Psoas muscle (tissue), 8 donors: ENCODE measurements around the gene ITPR1. TPM values are rescaled to one million over a fixed set of nuclear protein-coding genes. Genes with fewer than 3 reads are reported as not detected.

Experiments used
- ATAC-seq, 4 donors: fragments of 200-7000 bp; cut with Tn5 transposase; one replicate each; pipeline ENCODE4 v1.9.1; 2020; ENCODE audit warnings: moderate library complexity in 3 of 4, mild to moderate bottlenecking in 2 of 4
- DNase-seq, 2 donors: peaks; one replicate each; pipeline ENCODE4 v3.0.0-alpha.2; 2020
- H3K27ac ChIP-seq: fragments of 200-600 bp; one replicate; pipeline ENCODE4 v1.8.0; 2022
- H3K27me3 ChIP-seq, 3 donors: fragments of 200-600 bp in 1 of 3; one replicate each; pipeline versions ENCODE4 v1.6.1 to v1.8.0; 2013 to 2022; ENCODE audit warnings: low read length in 2 of 3, mild to moderate bottlenecking in 2 of 3, moderate library complexity in 1 of 3; ENCODE audit not compliant: insufficient read depth in 3 of 3
- H3K36me3 ChIP-seq, 2 donors: fragments of 200-600 bp in 1 of 2; one replicate each; pipeline versions ENCODE4 v1.6.1 to v1.8.0; 2013 to 2022; ENCODE audit warnings: low read depth in 1 of 2, mild to moderate bottlenecking in 1 of 2, moderate library complexity in 1 of 2; ENCODE audit not compliant: insufficient read depth in 1 of 2
- H3K4me1 ChIP-seq: fragments of 200-600 bp; one replicate; pipeline ENCODE4 v1.8.0; 2022
- H3K4me3 ChIP-seq: fragments of 200-600 bp; one replicate; pipeline ENCODE4 v1.8.0; 2022; ENCODE audit warnings: mild to moderate bottlenecking
- H3K9me3 ChIP-seq: fragments of 200-600 bp; one replicate; pipeline ENCODE4 v1.8.0; 2022
- WGBS, 3 donors: extraction: QIAGEN DNeasy Blood & Tissue Kit; methylation state at CpG; one replicate each; pipeline versions ENCODE4 v1.1.6 to v1.1.7; 2013; 5-methylcytosine and 5-hydroxymethylcytosine counted together
- intact Hi-C, 2 donors: fragments of 100-400 bp; cut with DNase I; formaldehyde crosslinking; loops; one replicate each; pipeline versions ENCODE4 v1.11.0 to v1.14.2; 2022
- polyA plus RNA-seq, 3 donors: library from polyadenylated mRNA; stranded (reverse); fragments of 200-250 nt; gene quantifications; one replicate each; pipeline ENCODE4 v1.2.3, GENCODE V29; 2013
- total RNA-seq, 4 donors: library from RNA; stranded (reverse); fragmentation: NEBNext Ultra II Directional in 2 of 4; extraction: Animal tissue kit (Norgen Biotek cat#: 25700) in 2 of 4; gene quantifications; one replicate each; pipeline versions ENCODE4 v1.2.1 to v1.2.4, GENCODE V29; 2021 to 2023
- TF ChIP-seq, protein P1 (sequence below): fragments of 200-600 bp; IDR thresholded peaks from one replicate; pipeline ENCODE4 v1.8.0; 2022; ENCODE audit warnings: antibody characterized with exemption
- donor health status: healthy with polysubstance abuse.
- donor health status: DM: no; HTN: no; CAD: no; lungs with moderate emphysema.
- donor health status: Bipolar disorder and iron deficiency.
- donor health status: healthy.
- donor health status: DM: yes; HTN: yes; CAD: no.
- donor health status: DM: no; HTN: no; CAD: no.
- donor health status: DM: no; HTN: no; CAD: no.
- donor health status: DM: yes; HTN: yes; CAD: no.

The ITPR1 gene
- total and polyA plus RNA-seq, 7 donors: 4.4 to 9.2 (median 8.8) TPM

DNA sequence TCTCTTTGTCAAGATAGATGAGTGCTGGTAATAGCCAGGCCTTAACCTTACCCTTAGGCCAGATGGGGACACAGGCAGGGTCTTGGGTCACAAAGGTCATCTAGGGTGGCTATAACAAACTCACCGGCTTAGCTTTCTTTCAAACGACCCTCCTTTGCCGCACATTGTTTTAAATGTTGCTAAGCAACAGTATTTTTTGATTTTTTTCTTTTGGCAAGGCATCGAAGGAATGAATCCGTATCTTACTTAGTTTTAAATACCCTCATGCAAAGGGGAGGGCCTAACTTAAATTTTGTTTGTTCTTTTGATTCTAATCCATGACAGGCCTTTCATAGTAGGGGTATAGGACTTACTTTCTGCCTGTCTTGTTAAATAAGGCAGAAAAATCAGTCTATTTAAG lies 35.2 kb downstream of the ITPR1 start:
- 51 to 60% (median 55%) methylated on average over 5 of the region's 5 CpGs for WGBS, 3 donors
- no peaks in the 10 kb centered on the region for H3K27me3 ChIP-seq
- H3K27ac ChIP-seq: no peak overlapping the region
- no peak overlapping the region for H3K4me3 ChIP-seq
- DNase-seq: no peak
- intact Hi-C loops: no loop called here
- no peak for ATAC-seq
- H3K36me3 ChIP-seq: no peaks in the 10 kb centered on the region
- H3K4me1 ChIP-seq: peaks cover 8% of the 10 kb centered on the region
- TF ChIP-seq, protein P1, sequence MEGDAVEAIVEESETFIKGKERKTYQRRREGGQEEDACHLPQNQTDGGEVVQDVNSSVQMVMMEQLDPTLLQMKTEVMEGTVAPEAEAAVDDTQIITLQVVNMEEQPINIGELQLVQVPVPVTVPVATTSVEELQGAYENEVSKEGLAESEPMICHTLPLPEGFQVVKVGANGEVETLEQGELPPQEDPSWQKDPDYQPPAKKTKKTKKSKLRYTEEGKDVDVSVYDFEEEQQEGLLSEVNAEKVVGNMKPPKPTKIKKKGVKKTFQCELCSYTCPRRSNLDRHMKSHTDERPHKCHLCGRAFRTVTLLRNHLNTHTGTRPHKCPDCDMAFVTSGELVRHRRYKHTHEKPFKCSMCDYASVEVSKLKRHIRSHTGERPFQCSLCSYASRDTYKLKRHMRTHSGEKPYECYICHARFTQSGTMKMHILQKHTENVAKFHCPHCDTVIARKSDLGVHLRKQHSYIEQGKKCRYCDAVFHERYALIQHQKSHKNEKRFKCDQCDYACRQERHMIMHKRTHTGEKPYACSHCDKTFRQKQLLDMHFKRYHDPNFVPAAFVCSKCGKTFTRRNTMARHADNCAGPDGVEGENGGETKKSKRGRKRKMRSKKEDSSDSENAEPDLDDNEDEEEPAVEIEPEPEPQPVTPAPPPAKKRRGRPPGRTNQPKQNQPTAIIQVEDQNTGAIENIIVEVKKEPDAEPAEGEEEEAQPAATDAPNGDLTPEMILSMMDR: no peak
- no peaks in the 10 kb centered on the region for H3K9me3 ChIP-seq

DNA sequence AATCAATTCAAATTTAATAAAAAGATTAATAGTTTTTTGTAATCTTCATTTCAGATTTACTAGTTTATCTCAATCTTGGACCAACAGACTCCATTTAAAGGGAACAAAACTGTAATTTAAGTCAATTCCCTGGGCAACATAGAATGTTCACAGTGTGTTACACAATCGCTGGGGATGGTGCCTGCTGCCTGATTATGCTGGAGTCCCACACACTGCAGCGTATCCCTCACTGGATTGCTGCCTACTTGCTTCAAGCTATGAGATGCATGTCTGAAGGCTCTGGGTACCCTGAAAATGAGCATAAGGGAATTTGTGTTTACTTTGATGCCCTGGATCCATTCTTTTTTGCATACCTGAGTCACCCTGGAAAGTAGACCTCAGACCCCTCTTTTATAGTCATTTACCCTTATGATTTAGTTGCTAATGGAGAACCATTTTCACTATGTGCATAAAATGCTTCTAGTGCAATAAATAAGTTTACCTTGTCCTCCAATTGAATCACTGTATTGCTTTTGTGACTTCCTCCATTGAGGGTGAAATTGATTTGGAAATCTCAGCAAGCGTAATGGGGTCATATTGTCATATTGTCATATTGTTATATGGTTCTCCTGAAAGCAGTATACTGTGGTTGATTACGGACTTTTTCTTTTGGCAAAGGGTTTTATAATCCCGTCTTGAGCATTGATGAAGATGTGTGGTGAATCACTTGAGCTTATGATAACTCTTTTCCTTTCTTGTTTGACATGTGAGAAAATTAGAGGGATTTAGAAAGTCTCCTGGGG lies 35.9 kb downstream of the ITPR1 start:
- H3K36me3 ChIP-seq: no peaks in the 10 kb centered on the region
- H3K27me3 ChIP-seq: no peaks in the 10 kb centered on the region
- WGBS, 3 donors: 66 to 76% (median 72%) methylated on average over 5 of the region's 5 CpGs
- H3K27ac ChIP-seq: no peak overlapping the region
- H3K9me3 ChIP-seq: no peaks in the 10 kb centered on the region
- peaks cover 11% of the 10 kb centered on the region for H3K4me1 ChIP-seq
- H3K4me3 ChIP-seq: no peak overlapping the region
- TF ChIP-seq, protein P1: no peak
- intact Hi-C loops: no loop called here
- DNase-seq: no peak
- ATAC-seq: no peak

DNA sequence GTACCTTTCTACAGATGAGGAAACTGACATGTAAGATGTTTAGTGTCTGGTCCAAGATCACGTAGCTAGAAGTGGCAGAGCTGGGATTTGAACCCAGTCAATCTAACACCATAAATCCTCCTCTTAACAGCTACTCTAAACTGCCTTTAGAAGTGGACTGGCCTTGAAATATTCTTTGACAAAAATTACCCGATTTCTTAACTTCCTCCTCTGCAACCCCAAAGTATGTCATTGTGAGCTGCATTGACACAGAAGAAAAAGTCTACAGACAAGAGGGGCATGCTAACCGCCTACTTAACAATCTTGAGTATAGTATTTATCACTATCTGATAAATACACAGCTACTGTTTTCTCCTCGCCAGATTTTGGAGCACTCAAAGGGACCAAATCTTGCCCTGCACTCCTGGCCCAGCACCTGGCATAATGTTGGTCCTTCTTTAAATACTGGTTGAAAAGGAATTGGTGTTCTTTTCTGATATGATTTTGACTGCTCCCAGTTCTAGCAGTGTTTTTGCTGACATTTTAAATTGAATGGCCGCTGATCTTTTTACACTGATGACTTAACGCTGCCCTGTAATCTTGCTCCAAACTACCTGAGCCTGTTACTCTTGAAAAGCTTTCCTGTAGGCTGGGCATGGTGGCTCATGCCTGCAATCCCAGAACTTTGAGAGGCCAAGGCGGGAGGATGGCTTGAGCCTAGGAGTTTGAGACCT lies 36.9 kb downstream of the ITPR1 start:
- intact Hi-C loops: no loop called here
- Histone ChIP-seq H3K36me3 (no peaks in the 10 kb centered on the region), H3K4me1 (peaks cover 14% of the 10 kb centered on the region), H3K4me3 (no peak overlapping the region), H3K27ac (no peak overlapping the region), H3K27me3 (no peaks in the 10 kb centered on the region), H3K9me3 (no peaks in the 10 kb centered on the region)
- ATAC-seq (no peak), DNase-seq (no peak)
- 93 to 96% (median 95%) methylated on average over 7 of the region's 7 CpGs for WGBS, 3 donors
- TF ChIP-seq, protein P1: no peak

DNA sequence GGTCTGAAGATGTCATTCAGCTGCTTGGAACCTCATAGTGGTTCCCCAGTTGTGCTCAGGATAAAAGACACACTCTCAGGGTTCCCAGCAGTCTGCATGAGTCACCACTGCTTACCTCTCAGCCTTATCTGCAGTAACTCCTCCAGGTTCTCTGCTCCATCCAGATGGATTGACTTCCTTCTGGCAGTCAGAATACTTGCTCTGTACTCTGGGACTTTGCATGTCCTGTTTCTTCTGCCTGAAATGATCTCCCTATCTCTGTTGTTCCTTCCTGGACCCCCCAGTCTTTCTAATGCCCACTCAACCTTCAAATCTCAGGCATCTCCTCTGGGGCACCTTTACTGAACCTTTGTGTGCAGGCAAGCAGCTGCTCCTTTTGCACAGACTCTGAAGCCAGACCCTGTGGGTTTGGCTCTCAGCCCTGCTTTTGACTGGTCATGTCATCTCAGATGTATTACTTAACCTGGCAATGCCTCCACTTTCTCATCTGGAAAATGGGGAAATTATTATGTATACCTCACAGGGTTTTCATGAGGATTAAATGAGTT lies 38.4 kb downstream of the ITPR1 start:
- Histone ChIP-seq H3K36me3 (no peaks in the 10 kb centered on the region), H3K4me3 (no peak overlapping the region), H3K27ac (no peak overlapping the region), H3K4me1 (peaks cover 14% of the 10 kb centered on the region), H3K27me3 (no peaks in the 10 kb centered on the region), H3K9me3 (no peaks in the 10 kb centered on the region)
- DNase-seq (no peak), ATAC-seq (no peak)
- TF ChIP-seq, protein P1: no peak
- intact Hi-C loops: no loop called here
